ENCODE measurements around the gene ILF2. TPM values are rescaled to one million over a fixed set of nuclear protein-coding genes. Genes with fewer than 3 reads are reported as not detected.

Gene ILF2
- total RNA-seq, 4 donors from 2014 or later: 80.2 to 201 (median 122) TPM

DNA sequence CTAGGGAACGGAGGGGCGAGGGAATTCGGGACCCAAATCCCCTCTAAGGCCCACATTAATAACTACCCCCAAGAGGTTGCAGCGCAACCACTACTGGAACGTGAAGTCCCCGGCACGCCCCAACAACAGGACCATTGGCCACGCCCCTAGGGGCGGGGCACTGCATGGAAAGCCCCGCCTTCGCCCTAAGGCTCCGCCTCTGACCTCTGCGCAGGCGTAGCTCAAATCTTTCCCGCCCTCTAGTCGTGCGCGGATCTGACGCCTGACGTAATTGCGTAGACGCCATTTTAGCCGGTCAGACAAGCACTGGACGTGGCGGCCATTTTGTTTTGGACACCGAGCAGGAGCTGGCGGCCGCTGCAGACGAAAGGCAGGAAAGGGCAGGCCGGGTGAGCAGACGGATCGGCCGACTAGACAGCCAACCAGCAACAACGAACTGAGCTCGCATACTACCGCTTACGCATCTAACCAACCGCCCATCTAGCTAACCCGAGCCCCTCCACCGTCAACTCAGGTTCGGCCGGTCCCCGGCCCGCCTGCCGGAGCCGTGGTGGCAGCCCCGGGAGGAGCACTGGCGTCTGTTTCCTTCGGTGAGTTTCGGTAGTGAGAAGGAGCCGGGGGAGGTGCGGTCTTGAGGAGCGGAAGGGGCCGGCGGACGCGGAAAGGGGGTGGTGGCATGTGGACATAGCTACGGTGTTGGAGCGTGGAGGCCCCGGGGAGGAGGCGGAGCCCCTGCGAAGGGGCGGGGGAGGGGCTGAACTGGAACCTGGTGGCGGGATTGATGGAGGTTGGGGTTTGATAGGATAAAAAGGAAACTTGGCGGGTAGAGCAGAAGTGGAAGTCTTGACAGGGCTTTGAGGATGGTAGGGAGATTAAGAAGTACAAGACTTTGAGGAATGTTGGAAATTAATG lies 36.8 kb downstream of the ILF2 start, which contains the start of gene CHTOP:
TSS of gene CHTOP (plus strand) at position 313 of the 912 bp plus-strand sequence. CDS start 2,523 bp downstream, outside the sequence.
- ATAC-seq (ENCODE audit: low FRiP score) (peak; percentile 98), DNase-seq (ENCODE audit: low spot score) (peak; percentile 96)
- TF ChIP-seq, protein P1, sequence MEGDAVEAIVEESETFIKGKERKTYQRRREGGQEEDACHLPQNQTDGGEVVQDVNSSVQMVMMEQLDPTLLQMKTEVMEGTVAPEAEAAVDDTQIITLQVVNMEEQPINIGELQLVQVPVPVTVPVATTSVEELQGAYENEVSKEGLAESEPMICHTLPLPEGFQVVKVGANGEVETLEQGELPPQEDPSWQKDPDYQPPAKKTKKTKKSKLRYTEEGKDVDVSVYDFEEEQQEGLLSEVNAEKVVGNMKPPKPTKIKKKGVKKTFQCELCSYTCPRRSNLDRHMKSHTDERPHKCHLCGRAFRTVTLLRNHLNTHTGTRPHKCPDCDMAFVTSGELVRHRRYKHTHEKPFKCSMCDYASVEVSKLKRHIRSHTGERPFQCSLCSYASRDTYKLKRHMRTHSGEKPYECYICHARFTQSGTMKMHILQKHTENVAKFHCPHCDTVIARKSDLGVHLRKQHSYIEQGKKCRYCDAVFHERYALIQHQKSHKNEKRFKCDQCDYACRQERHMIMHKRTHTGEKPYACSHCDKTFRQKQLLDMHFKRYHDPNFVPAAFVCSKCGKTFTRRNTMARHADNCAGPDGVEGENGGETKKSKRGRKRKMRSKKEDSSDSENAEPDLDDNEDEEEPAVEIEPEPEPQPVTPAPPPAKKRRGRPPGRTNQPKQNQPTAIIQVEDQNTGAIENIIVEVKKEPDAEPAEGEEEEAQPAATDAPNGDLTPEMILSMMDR (IDR thresholded peaks at IDR 0.05): no peak

DNA sequence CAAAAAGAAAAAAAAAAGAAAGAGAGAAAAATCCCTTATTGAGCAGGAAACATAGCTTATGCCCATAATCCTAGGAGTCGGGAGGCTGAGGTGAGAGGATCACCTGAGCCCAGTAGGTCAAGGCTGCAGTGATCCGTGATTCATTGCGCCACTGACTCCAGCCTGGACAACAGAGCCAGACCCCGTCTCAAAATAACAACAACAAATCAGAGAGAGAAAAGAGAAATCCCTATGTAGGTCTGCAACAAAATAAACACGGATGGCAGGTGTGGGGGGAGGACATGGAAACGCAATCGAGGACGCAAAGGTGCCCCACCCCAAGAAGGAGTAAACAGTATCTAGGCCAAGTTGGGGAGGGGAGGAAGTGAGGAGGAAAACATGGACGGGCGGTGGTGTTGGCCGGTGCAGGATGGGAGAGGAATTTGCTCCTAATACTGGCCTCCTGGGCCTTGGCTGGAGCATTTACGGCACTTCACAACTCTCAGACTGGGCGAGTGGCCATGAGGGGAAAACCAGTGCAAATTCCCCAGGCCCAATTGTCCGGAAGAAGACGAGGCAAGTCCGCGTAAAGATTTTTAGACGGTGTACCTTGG lies 37.5 kb downstream of the ILF2 start:
- ATAC-seq (ENCODE audit: low FRiP score) (no peak), DNase-seq (ENCODE audit: low spot score) (no peak)
- TF ChIP-seq, protein P1 (IDR thresholded peaks at IDR 0.05): no peak

DNA sequence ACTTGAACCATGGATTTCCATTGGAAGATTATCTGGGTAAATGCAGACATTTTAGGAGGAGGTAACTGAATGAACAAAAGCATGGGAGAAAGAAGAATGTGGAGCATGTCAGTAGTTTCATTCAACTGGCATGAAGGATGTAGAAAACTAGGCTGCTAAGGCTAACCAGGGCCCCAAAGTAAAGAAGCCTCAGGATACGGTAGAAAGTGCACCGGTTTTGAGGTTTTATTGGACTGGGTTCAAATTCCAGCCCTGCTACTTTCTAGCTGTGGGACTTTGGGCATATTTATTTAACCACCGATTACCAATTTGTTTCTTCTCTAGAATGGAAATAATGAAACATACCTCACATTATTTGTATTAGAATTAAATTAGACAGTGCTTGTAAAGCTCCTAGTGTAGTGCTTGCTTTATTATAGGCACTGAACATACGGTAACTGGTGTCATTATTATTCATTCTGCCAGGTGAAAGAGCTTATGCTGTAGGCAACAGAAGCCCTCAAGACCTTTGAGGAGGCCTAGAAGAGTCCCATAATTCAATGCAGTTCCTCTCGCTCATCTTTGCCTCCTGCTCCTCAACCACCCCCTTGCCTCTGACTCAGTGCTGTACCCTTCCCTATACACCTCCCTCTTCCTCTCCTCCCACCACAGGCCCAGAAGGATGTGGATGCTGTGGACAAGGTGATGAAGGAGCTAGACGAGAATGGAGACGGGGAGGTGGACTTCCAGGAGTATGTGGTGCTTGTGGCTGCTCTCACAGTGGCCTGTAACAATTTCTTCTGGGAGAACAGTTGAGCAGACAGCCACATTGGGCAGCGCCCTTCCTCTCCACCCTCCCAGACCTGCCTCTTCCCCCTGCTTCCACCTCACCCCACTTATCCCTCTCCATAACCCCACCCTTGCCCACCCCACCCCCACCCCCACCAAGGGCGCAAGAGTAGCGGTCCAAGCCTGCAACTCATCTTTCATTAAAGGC lies 39.5 kb downstream of the ILF2 start:
- ATAC-seq (ENCODE audit: low FRiP score): no peak
- TF ChIP-seq, protein P1 (IDR thresholded peaks at IDR 0.05): no peak
- DNase-seq (ENCODE audit: low spot score): no peak

DNA sequence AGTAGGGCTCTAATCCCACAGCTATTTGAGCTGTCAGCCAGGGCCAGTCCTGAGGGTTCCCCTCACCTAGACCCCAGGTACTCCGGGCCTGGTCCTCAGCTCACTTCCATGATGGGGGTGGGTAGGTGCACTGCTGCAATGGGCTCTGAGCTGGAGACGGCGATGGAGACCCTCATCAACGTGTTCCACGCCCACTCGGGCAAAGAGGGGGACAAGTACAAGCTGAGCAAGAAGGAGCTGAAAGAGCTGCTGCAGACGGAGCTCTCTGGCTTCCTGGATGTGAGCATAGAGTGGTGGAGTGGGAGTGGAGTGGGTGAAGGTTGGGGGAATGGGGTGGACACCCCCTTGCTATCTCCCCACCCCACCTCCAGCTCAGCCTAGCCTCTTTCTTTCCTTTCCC lies 40.4 kb downstream of the ILF2 start:
- DNase-seq (ENCODE audit: low spot score): no peak
- no peak for ATAC-seq (ENCODE audit: low FRiP score)
- TF ChIP-seq, protein P1 (IDR thresholded peaks at IDR 0.05): no peak

DNA sequence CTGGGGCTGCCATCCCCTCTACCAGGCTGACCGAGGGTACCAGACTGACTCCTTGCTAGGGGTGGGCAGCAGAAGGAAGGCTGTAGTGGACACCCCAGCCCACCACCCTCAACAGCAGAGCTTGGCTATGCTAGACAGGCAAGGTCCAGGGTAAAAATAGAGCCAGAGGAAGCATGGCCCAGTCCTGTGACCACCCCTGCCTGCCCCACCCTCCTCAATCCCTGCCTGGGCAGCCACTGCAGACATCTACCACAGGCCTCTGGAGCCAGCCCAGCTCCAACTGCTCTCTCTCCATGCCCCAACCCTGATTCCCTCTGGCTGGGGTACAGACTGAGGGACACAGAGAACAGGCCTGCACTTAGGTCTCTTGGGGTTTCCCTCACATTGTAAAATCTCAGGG lies 40.8 kb downstream of the ILF2 start:
- DNase-seq (ENCODE audit: low spot score) (no peak), ATAC-seq (ENCODE audit: low FRiP score) (no peak)
- TF ChIP-seq, protein P1 (IDR thresholded peaks at IDR 0.05): no peak

DNA sequence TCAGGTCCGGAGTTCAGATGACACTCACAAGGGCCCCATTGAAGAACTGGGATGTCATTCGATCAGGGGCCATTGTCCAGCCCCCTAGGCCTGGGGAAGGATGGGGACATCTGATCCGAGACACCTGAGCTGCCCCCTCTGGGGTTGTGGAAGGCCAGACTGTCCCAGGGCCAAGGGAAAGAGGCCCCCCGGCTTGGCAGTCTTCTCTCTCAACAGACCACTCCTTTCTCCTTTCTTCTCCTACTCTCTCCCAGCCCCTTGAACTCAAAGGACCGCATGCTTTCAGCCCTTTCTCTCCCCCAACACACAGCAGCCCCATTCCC lies 41.5 kb downstream of the ILF2 start:
- DNase-seq (ENCODE audit: low spot score) (no peak), ATAC-seq (ENCODE audit: low FRiP score) (no peak)
- TF ChIP-seq, protein P1 (IDR thresholded peaks at IDR 0.05): no peak

Data from omental fat pad (tissue), 4 donors.